Right lobe of liver (tissue), 4 donors: ENCODE measurements around the gene MICALL1.

ENCODE experiments used
- CTCF ChIP-seq, 4 donors: fragments of 200-600 bp in 3 of 4; fragments of 450-650 bp in 1 of 4; IDR thresholded peaks; one replicate each; pipeline versions ENCODE4 v1.5.1 to v1.8.0; 2016 to 2022; ENCODE audit warnings: antibody characterized with exemption in 4 of 4, mild to moderate bottlenecking in 2 of 4
- POLR2A ChIP-seq: fragments of 450-650 bp; IDR thresholded peaks from one replicate; pipeline ENCODE4 v1.6.1; 2017; ENCODE audit warnings: antibody characterized with exemption, mild to moderate bottlenecking
- donor health status: DM: no; HTN: no; CAD: no.
- donor health status: DM: no; HTN: no; CAD: no.
- donor health status: DM: no; HTN: yes; CAD: no.

- TF ChIP-seq POLR2A, result no peak
- TF ChIP-seq CTCF (IDR thresholded peaks at IDR 0.05), result no peak
Measured at GRCh38 chr22:37979782-37980181, 73.7 kb downstream of the MICALL1 start.
